ENCODE results near the gene CRYBA2. TPM values are rescaled to one million over a fixed set of nuclear protein-coding genes. Genes with fewer than 3 reads are reported as not detected.
A peak's percentile ranks its signal among the peaks of the same experiment; 100 is the strongest.

The CRYBA2 gene
- total and polyA plus RNA-seq, 2 experiments from 2014 or later, result not detected

DNA sequence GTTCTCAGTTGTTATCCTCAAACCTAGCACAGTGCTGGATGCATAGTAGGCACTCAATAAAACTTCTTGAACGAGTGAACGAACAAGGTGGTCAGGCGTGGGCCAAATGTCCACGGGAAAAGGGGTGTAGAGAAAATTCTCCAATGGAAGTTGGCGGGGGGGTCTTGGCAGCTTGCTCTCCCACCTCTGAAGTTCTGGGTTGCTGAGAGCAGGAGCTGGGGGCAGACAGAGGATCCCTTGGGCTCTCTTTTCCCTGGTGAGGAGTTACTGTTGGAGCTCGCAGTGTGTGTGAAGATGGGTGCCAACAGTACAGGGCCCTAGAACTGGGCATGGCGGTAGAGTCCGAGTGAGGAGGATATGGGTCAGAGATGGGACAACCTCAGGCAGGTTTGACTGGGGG is 2.3 kb upstream of the CRYBA2 start:
- no peaks in the 10 kb centered on the region for H3K9me3 Mint-ChIP-seq
- H3F3A ChIP-seq (replicated peaks; ENCODE audit: low read depth), result peaks cover 11% of the 10 kb centered on the region; the same call in 1 of the 2 replicates
- 0 out of 2 replicates have a peak overlapping the region, but pooled peaks have one; percentile 78 for H3K4me2 ChIP-seq
- H2AFZ ChIP-seq, result no peak overlapping the region
- no peak for DNase-seq (ENCODE audit: low spot score)
- H3K27ac ChIP-seq (ENCODE audit: low read depth), result no peak overlapping the region
- peaks cover 10% of the 10 kb centered on the region; the same call in 1 of the 2 replicates for H4K20me1 ChIP-seq (replicated peaks; ENCODE audit: insufficient read depth)
- no peak overlapping the region; the same call in 2 of the 3 replicates for H3K4me3 Mint-ChIP-seq
- H3K4me3 ChIP-seq, result no peak overlapping the region
- H3K79me2 ChIP-seq (replicated peaks; ENCODE audit: insufficient read depth), result no peaks in the 10 kb centered on the region
- H3K4me1 ChIP-seq (ENCODE audit: insufficient read depth), result peaks cover 38% of the 10 kb centered on the region
- no peak for TF ChIP-seq JUNB (IDR thresholded peaks at IDR 0.05; ENCODE audit: unreplicated experiment)
- TF ChIP-seq POLR2AphosphoS5 (IDR thresholded peaks at IDR 0.05; ENCODE audit: low read depth), result no peak
- no peaks in the 10 kb centered on the region for H3K9me2 ChIP-seq (ENCODE audit: insufficient read depth)
- H3K4me1 Mint-ChIP-seq, result peaks cover 16% of the 10 kb centered on the region
- no peaks in the 10 kb centered on the region for H3K36me3 ChIP-seq (ENCODE audit: insufficient read depth)
- H3K27me3 ChIP-seq (ENCODE audit: insufficient read depth), result peaks cover 100% of the 10 kb centered on the region
- no peak overlapping the region for H3K27ac Mint-ChIP-seq
- ATAC-seq, result no peak
- peaks cover 99% of the 10 kb centered on the region for H3K27me3 Mint-ChIP-seq (ENCODE audit: insufficient read depth, low read depth, poor library complexity)
- no peaks in the 10 kb centered on the region for H3K36me3 Mint-ChIP-seq (ENCODE audit: low read depth)

DNA sequence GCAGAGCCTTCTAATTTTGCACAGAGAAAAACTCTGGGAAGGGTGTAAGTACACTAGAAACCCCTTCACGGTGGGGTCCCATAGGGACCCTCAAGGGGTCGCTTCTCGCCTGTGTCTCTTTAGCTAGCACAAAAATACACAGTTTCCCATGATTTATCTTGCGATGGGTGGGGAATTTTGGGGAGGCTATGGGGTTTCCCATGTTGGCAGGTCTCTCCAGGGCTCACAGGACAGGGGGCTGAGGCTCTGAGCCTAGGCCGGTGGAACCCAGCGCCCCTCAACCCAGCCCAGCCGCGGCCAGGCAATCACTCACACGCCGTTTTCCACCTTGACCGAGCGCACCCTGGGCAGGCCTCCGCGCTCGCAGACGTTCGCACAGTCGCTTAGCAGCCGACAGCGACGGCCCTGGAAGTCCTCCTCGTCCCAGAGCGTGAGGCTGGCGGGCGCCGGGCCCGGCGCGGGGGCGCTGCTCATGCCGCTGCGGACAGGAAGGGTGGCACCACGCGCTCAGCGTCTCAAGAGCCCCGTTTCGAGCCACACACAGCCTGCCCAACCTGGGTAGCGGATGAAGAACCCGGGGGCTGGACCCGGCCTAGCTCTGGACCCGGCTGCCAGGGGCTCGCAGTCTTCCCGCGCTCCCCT is 398 bp downstream of the CRYBA2 start:
- Histone ChIP-seq H3K4me2 (peak overlapping the region; percentile 72; the same call in 1 of the 2 replicates), H3K9me2 (ENCODE audit: insufficient read depth) (no peaks in the 10 kb centered on the region), H3K4me1 (ENCODE audit: insufficient read depth) (peaks cover 17% of the 10 kb centered on the region), H3K4me3 (0 out of 2 replicates have a peak overlapping the region, but pooled peaks have one; percentile 47), H3K36me3 (ENCODE audit: insufficient read depth) (no peaks in the 10 kb centered on the region), H3K27ac (ENCODE audit: low read depth) (no peak overlapping the region), H4K20me1 (replicated peaks; ENCODE audit: insufficient read depth) (peaks cover 10% of the 10 kb centered on the region; the same call in 1 of the 2 replicates), H2AFZ (no peak overlapping the region), H3K27me3 (ENCODE audit: insufficient read depth) (peaks cover 100% of the 10 kb centered on the region), H3K79me2 (replicated peaks; ENCODE audit: insufficient read depth) (no peaks in the 10 kb centered on the region), H3F3A (replicated peaks; ENCODE audit: low read depth) (peaks cover 4% of the 10 kb centered on the region; the same call in 1 of the 2 replicates)
- Mint-ChIP-seq H3K36me3 (ENCODE audit: low read depth) (no peaks in the 10 kb centered on the region), H3K4me3 (no peak overlapping the region), H3K4me1 (peaks cover 3% of the 10 kb centered on the region; the same call in 2 of the 3 replicates), H3K9me3 (no peaks in the 10 kb centered on the region; the same call in 2 of the 3 replicates), H3K27ac (no peak overlapping the region), H3K27me3 (ENCODE audit: insufficient read depth, low read depth, poor library complexity) (peaks cover 99% of the 10 kb centered on the region)
- DNase-seq (ENCODE audit: low spot score) (peak; percentile 38), ATAC-seq (peak; percentile 19)
- TF ChIP-seq, protein P1, sequence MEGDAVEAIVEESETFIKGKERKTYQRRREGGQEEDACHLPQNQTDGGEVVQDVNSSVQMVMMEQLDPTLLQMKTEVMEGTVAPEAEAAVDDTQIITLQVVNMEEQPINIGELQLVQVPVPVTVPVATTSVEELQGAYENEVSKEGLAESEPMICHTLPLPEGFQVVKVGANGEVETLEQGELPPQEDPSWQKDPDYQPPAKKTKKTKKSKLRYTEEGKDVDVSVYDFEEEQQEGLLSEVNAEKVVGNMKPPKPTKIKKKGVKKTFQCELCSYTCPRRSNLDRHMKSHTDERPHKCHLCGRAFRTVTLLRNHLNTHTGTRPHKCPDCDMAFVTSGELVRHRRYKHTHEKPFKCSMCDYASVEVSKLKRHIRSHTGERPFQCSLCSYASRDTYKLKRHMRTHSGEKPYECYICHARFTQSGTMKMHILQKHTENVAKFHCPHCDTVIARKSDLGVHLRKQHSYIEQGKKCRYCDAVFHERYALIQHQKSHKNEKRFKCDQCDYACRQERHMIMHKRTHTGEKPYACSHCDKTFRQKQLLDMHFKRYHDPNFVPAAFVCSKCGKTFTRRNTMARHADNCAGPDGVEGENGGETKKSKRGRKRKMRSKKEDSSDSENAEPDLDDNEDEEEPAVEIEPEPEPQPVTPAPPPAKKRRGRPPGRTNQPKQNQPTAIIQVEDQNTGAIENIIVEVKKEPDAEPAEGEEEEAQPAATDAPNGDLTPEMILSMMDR (conservative IDR thresholded peaks at IDR 0.05; ENCODE audit: low read depth in 2 of 2), result no peak
- TF ChIP-seq, protein P2, sequence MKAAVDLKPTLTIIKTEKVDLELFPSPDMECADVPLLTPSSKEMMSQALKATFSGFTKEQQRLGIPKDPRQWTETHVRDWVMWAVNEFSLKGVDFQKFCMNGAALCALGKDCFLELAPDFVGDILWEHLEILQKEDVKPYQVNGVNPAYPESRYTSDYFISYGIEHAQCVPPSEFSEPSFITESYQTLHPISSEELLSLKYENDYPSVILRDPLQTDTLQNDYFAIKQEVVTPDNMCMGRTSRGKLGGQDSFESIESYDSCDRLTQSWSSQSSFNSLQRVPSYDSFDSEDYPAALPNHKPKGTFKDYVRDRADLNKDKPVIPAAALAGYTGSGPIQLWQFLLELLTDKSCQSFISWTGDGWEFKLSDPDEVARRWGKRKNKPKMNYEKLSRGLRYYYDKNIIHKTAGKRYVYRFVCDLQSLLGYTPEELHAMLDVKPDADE (IDR thresholded peaks at IDR 0.05), result no peak
- TF ChIP-seq, protein P3, sequence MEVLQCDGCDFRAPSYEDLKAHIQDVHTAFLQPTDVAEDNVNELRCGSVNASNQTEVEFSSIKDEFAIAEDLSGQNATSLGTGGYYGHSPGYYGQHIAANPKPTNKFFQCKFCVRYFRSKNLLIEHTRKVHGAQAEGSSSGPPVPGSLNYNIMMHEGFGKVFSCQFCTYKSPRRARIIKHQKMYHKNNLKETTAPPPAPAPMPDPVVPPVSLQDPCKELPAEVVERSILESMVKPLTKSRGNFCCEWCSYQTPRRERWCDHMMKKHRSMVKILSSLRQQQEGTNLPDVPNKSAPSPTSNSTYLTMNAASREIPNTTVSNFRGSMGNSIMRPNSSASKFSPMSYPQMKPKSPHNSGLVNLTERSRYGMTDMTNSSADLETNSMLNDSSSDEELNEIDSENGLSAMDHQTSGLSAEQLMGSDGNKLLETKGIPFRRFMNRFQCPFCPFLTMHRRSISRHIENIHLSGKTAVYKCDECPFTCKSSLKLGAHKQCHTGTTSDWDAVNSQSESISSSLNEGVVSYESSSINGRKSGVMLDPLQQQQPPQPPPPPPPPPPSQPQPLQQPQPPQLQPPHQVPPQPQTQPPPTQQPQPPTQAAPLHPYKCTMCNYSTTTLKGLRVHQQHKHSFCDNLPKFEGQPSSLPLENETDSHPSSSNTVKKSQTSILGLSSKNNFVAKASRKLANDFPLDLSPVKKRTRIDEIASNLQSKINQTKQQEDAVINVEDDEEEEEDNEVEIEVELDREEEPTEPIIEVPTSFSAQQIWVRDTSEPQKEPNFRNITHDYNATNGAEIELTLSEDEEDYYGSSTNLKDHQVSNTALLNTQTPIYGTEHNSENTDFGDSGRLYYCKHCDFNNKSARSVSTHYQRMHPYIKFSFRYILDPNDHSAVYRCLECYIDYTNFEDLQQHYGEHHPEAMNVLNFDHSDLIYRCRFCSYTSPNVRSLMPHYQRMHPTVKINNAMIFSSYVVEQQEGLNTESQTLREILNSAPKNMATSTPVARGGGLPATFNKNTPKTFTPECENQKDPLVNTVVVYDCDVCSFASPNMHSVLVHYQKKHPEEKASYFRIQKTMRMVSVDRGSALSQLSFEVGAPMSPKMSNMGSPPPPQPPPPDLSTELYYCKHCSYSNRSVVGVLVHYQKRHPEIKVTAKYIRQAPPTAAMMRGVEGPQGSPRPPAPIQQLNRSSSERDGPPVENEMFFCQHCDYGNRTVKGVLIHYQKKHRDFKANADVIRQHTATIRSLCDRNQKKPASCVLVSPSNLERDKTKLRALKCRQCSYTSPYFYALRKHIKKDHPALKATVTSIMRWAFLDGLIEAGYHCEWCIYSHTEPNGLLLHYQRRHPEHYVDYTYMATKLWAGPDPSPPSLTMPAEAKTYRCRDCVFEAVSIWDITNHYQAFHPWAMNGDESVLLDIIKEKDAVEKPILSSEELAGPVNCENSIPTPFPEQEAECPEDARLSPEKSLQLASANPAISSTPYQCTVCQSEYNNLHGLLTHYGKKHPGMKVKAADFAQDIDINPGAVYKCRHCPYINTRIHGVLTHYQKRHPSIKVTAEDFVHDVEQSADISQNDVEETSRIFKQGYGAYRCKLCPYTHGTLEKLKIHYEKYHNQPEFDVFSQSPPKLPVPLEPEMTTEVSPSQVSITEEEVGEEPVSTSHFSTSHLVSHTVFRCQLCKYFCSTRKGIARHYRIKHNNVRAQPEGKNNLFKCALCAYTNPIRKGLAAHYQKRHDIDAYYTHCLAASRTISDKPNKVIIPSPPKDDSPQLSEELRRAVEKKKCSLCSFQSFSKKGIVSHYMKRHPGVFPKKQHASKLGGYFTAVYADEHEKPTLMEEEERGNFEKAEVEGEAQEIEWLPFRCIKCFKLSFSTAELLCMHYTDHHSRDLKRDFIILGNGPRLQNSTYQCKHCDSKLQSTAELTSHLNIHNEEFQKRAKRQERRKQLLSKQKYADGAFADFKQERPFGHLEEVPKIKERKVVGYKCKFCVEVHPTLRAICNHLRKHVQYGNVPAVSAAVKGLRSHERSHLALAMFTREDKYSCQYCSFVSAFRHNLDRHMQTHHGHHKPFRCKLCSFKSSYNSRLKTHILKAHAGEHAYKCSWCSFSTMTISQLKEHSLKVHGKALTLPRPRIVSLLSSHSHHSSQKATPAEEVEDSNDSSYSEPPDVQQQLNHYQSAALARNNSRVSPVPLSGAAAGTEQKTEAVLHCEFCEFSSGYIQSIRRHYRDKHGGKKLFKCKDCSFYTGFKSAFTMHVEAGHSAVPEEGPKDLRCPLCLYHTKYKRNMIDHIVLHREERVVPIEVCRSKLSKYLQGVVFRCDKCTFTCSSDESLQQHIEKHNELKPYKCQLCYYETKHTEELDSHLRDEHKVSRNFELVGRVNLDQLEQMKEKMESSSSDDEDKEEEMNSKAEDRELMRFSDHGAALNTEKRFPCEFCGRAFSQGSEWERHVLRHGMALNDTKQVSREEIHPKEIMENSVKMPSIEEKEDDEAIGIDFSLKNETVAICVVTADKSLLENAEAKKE (CRISPR knock-in tag; IDR thresholded peaks at IDR 0.05), result no peak
- no peak for TF ChIP-seq JUNB (IDR thresholded peaks at IDR 0.05; ENCODE audit: unreplicated experiment)
- TF ChIP-seq ZNF331 (CRISPR knock-in tag; IDR thresholded peaks at IDR 0.05; ENCODE audit: low read depth), result no peak
- TF ChIP-seq, protein P4, sequence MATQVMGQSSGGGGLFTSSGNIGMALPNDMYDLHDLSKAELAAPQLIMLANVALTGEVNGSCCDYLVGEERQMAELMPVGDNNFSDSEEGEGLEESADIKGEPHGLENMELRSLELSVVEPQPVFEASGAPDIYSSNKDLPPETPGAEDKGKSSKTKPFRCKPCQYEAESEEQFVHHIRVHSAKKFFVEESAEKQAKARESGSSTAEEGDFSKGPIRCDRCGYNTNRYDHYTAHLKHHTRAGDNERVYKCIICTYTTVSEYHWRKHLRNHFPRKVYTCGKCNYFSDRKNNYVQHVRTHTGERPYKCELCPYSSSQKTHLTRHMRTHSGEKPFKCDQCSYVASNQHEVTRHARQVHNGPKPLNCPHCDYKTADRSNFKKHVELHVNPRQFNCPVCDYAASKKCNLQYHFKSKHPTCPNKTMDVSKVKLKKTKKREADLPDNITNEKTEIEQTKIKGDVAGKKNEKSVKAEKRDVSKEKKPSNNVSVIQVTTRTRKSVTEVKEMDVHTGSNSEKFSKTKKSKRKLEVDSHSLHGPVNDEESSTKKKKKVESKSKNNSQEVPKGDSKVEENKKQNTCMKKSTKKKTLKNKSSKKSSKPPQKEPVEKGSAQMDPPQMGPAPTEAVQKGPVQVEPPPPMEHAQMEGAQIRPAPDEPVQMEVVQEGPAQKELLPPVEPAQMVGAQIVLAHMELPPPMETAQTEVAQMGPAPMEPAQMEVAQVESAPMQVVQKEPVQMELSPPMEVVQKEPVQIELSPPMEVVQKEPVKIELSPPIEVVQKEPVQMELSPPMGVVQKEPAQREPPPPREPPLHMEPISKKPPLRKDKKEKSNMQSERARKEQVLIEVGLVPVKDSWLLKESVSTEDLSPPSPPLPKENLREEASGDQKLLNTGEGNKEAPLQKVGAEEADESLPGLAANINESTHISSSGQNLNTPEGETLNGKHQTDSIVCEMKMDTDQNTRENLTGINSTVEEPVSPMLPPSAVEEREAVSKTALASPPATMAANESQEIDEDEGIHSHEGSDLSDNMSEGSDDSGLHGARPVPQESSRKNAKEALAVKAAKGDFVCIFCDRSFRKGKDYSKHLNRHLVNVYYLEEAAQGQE (IDR thresholded peaks at IDR 0.05; ENCODE audit: unreplicated experiment), result no peak
